ENCODE measurements around the gene ARGLU1. TPM values are rescaled to one million over a fixed set of nuclear protein-coding genes. Genes with fewer than 3 reads are reported as not detected.

The ARGLU1 gene
- polyA plus RNA-seq, 1 donor (not counting 4 experiments of a cell fraction or from before 2014, with no cell fraction given): 96.8 TPM

- dilution Hi-C loops (cut with MboI; ENCODE audit: extremely low pct_ligation_motif_present, low sequenced_read_pairs): no loop called here
- FAIRE-seq: peak; percentile 20
- TF ChIP-seq EZH2 (IDR thresholded peaks at IDR 0.05; ENCODE audit: low read length) (no peak), CTCF (optimal IDR thresholded peaks at IDR 0.05 in 1 of 3, IDR thresholded peaks at IDR 0.05 in 1 of 3, conservative IDR thresholded peaks at IDR 0.05 in 1 of 3; ENCODE audit: extremely low read depth in 1 of 3, insufficient read depth in 2 of 3, low read length in 3 of 3) (no peak)
These were observed 17.3 kb downstream of the ARGLU1 start for GRCh38 chr13:106550570-106551135.

DNA sequence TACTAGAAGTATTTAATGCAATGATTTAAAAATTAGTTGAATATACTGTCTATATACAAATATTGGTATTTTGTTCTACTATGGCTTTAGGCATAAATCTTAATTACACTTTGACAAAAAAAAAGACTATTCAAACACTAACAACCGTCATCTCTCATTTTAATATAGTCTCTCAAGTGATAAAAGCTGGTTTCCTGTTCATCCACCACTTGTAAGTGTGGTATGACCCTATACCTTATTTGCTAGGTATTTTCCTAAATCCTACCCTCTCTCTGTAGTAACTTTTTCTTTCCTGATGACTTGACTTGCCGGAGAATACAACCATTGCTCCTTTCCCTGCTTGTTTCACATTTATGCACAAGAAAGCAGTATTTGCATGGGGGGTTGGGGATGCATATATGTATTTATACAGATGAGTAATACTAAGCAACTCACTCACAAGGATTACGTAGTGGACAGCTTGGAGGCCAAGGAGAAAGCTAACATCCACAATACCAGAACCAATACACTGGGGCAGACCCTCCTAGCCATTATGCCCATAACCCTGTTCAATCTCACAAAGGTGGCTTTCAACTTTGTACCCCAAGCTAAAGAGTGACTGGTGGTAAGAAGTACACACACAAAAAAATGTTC is 19.8 kb downstream of the ARGLU1 start:
- Histone ChIP-seq H3K4me2 (ENCODE audit: control insufficient read depth, extremely low read depth, insufficient read depth, low read depth, low read length) (no peak overlapping the region), H3K4me1 (ENCODE audit: control insufficient read depth, extremely low read depth, insufficient read depth, low read length) (no peaks in the 10 kb centered on the region), H3K4me3 (ENCODE audit: control insufficient read depth in 2 of 3, extremely low read depth in 1 of 3, insufficient read depth in 2 of 3, low read depth in 1 of 3, low read length in 3 of 3) (no peak overlapping the region), H3K27ac (ENCODE audit: control insufficient read depth, insufficient read depth, low read length) (no peak overlapping the region), H3K9ac (ENCODE audit: control insufficient read depth, extremely low read depth, insufficient read depth, low read length) (no peak overlapping the region), H3K36me3 (ENCODE audit: control insufficient read depth in 2 of 2, extremely low read depth in 1 of 2, insufficient read depth in 2 of 2, low read length in 2 of 2) (peaks cover 11% of the 10 kb centered on the region in 2 experiments), H3K79me2 (ENCODE audit: control insufficient read depth, insufficient read depth, low read length) (peaks cover 83% of the 10 kb centered on the region), H3K9me3 (ENCODE audit: control insufficient read depth, low read depth, low read length) (no peaks in the 10 kb centered on the region), H4K20me1 (ENCODE audit: control insufficient read depth, extremely low read depth, insufficient read depth, low read length) (peaks cover 24% of the 10 kb centered on the region), H3K27me3 (ENCODE audit: control insufficient read depth, extremely low read depth, insufficient read depth, low read length) (no peaks in the 10 kb centered on the region), H2AFZ (ENCODE audit: control insufficient read depth, low read length) (no peak overlapping the region), H3K9me1 (ENCODE audit: control insufficient read depth, extremely low read depth, insufficient read depth, low read length) (no peaks in the 10 kb centered on the region)
- FAIRE-seq (no peak), DNase-seq (ENCODE audit: low read depth, low spot score) (no peak)
- dilution Hi-C loops (cut with MboI; ENCODE audit: extremely low pct_ligation_motif_present, low sequenced_read_pairs): no loop called here
- no peak for TF ChIP-seq EZH2 (IDR thresholded peaks at IDR 0.05; ENCODE audit: low read length)
- no peak for TF ChIP-seq CTCF (optimal IDR thresholded peaks at IDR 0.05 in 1 of 3, IDR thresholded peaks at IDR 0.05 in 1 of 3, conservative IDR thresholded peaks at IDR 0.05 in 1 of 3; ENCODE audit: extremely low read depth in 1 of 3, insufficient read depth in 2 of 3, low read length in 3 of 3)

More at GRCh38 chr13:106550570-106551135, 17.3 kb downstream of the ARGLU1 start:
- H4K20me1 ChIP-seq (ENCODE audit: control insufficient read depth, extremely low read depth, insufficient read depth, low read length): peaks cover 24% of the 10 kb centered on the region
- no peaks in the 10 kb centered on the region for H3K9me3 ChIP-seq (ENCODE audit: control insufficient read depth, low read depth, low read length)
- H3K79me2 ChIP-seq (ENCODE audit: control insufficient read depth, insufficient read depth, low read length): peaks cover 98% of the 10 kb centered on the region
- peaks cover 11 to 15% of the 10 kb centered on the region in 2 experiments for H3K36me3 ChIP-seq (ENCODE audit: control insufficient read depth in 2 of 2, extremely low read depth in 1 of 2, insufficient read depth in 2 of 2, low read length in 2 of 2)
- no peak overlapping the region for H3K4me2 ChIP-seq (ENCODE audit: control insufficient read depth, extremely low read depth, insufficient read depth, low read depth, low read length)
- no peak overlapping the region for H3K9ac ChIP-seq (ENCODE audit: control insufficient read depth, extremely low read depth, insufficient read depth, low read length)
- H3K9me1 ChIP-seq (ENCODE audit: control insufficient read depth, extremely low read depth, insufficient read depth, low read length): no peaks in the 10 kb centered on the region
- DNase-seq (ENCODE audit: low read depth, low spot score): no peak
- no peak overlapping the region for H2AFZ ChIP-seq (ENCODE audit: control insufficient read depth, low read length)
- H3K27me3 ChIP-seq (ENCODE audit: control insufficient read depth, extremely low read depth, insufficient read depth, low read length): no peaks in the 10 kb centered on the region
- no peak overlapping the region for H3K4me3 ChIP-seq (ENCODE audit: control insufficient read depth in 2 of 3, extremely low read depth in 1 of 3, insufficient read depth in 2 of 3, low read depth in 1 of 3, low read length in 3 of 3)
- H3K4me1 ChIP-seq (ENCODE audit: control insufficient read depth, extremely low read depth, insufficient read depth, low read length): no peaks in the 10 kb centered on the region
- H3K27ac ChIP-seq (ENCODE audit: control insufficient read depth, insufficient read depth, low read length): no peak overlapping the region
